ENCODE results near the gene TSPOAP1.

Gene TSPOAP1

DNA sequence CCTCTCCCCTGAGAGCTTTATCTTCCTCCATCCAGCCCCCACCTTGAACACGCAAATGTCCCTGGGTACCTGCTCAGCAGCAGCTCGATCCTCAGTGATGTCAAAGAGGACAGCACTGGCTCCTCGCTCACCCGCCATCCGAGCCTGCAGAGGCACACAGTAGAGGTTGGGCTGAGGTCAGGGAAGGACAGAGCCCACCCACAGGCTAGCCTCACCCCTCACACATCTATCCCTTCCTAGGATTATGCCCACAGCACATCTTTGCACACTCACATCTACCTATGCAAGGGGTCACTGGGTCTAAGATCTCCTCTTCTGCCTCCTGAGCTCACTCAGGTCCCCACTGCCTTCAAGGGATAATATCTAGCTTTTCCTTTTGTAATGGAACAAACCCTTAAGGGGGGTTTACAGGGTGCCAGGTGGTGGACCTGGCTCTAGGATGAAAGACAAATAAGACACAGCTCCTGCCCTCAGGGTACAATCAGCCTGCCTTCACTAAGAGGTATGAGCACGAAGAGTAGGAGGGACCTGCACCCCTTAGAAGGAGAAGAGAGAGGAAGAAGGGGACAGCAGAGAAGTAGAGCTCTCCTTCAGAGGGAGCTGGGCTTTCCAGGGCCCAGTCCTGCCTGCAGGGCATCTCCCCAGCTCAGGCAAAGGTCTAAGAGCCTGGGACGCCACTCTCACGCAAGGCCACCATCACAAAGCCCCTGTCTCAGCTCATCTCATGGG lies 35.0 kb upstream of the TSPOAP1 start:
- DNase-seq (ENCODE audit: low spot score) = no peak

DNA sequence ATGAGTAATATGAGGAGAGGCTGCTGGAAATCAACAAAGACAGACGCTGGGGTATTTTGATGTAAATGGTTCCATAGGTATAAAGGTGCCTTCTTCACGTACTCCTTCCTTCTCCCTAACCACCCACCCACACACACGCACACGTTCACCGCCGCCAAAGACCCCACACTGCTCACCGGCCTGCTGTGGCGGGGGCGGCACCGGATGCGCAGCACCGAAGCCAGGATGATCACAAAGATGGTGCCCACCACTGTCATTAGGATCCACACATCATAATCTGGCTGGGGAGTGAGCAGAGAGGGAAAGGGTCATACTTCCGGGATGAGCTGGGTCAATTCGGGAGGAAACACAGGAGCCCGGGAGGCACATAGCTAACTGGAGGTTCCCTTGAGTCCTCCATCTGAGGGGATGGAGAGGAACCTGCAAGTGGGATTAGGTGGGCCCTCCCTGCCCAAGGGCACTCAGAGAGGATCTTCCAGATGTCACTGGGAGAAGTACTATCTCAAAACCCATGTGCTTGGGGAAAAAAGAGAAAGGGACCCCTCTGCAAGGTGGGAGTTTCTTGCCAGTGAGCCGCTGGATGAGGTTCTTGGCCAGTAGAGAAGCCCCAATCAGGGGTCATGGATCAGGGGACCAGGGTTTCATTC lies 33.9 kb upstream of the TSPOAP1 start:
- DNase-seq (ENCODE audit: low spot score) = no peak

DNA sequence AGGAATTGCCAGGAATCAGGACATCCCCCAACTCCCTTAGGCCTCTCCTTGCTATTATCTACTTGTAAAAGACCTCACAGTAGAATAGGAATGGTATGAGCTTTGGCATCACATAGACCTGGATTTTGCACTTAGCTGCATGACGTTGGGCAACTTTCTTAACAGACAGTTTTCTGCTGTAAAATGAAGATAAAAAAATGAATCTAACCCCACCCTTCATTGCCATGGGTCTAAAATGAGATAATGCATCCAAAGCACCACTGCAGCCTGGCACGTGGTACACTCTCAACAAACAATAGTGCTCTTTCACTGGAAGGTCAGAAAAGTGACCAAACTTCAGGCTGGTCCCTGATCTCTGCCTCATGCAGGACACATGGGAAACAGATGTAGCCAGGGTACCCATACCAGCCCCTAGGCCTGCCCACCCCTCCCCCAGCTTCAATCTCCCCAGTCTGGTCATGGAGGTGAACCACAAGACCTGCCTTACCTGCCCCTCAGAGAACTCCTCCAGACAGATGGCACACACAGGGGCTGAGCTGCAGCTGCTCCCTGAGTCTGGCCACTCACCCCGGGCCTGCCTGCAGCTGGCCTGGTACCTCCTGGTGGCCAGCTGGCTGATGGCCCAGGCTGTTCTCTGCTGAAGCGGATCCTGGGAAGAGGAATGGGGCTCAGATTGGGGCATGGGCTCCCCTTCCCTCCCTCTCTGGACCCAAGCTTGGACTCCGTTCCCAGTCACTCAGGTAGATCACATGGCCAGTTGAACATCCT lies 31.9 kb upstream of the TSPOAP1 start:
- DNase-seq (ENCODE audit: low spot score) = no peak

DNA sequence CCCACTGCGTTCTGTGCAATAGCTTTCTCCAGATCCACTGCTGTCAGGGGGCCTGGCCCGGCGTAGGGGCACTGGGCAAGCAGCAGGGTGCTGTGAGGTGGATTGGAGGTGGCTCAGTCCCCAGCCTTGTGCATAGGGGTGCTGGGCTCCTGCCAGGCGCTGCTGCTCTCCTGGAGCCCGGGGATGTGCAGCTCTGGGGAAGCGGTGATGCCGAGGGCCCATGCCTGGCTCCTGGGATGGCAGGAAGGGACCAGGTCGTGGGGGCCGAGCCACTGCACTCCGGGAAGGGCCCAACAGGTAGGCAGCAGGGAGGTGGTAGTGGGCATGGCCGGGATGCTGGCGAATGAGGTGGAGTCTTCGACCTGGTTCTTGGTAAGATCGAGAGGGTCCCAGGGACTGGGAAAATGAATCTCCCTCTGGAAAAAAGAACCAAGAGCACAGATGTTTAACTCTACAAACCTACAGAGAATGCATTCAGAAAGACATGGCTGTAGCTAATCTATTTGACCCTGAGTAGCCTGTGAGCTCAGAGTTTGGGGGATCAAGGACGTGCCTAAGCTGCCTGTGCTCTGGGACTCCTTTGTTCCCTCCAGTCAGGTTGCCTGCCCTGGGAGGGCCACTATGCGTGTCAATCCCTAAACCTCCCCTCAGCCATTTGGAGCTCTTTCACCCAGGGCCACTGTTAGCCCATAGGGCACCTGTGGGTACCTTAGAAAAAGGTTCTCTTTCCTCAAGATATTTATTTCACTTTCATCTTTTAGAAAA lies 30.0 kb upstream of the TSPOAP1 start:
- no peak for DNase-seq (ENCODE audit: low spot score)

DNA sequence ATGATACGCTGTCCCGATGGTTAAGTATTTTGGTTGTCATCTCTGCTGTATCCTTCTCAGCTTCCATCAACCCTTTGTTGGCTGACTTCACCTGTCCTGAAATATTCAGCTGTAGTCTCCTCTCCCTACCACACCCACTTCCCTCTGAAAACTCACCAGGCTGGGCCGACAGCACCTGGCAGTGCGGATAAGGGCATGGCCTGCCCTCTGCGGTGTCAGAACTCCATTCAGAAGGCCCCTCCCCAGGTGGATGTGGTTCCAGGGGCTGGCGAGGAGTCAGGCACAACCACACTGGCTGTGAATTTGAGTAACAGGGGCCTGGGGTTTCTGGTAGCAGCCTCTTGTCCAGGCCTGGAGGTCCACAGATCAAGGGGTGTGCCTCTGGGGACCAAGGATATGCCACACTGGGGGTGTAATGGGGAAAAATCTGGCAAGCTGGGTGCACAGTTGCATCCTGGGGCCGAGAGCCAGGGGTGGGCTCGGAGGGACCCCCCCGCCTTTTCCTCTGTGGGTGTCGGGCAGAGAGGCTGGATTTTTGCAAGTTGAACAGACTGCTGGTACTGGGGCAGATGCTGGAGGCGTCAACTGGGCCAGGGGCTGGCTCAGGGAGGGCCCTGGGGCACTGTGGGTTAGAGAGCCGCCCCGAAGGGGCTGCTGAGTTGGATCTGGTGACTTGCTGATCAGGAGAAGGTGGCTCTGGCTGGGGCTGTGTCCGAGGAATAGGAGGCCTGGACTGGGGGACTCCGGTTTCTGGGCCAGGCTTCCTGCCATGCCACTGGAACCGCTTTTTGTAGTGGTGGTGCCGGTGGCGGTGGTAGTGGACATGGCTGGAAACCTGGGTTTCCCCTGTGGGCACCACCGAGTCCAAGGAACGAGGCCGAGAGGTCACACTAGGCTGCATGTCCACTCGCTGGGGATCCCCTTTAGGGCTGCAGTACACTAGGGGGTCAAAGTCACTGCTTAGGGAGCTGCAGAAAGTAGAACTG lies 29.0 kb upstream of the TSPOAP1 start:
- DNase-seq (ENCODE audit: low spot score) = no peak

DNA sequence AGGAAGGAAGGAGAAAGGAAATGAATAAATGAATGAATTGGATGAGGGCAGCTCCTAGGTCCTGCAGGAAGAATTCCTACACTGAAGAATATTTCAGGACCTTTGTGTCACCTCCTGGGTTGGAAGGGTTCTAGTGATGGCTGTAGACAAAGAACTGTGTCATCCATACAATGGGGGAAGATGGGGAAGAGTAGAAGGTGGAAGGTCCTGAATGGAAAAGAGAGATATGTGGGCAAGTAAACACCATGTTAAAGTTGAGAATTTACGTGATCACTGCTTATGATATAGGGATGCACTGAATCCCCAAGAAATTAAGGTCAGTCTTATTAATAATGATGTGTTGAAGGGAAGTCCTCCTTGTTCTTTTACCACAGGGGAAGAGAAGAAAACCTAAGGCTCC lies 27.6 kb upstream of the TSPOAP1 start:
- no peak for DNase-seq (ENCODE audit: low spot score)

DNA sequence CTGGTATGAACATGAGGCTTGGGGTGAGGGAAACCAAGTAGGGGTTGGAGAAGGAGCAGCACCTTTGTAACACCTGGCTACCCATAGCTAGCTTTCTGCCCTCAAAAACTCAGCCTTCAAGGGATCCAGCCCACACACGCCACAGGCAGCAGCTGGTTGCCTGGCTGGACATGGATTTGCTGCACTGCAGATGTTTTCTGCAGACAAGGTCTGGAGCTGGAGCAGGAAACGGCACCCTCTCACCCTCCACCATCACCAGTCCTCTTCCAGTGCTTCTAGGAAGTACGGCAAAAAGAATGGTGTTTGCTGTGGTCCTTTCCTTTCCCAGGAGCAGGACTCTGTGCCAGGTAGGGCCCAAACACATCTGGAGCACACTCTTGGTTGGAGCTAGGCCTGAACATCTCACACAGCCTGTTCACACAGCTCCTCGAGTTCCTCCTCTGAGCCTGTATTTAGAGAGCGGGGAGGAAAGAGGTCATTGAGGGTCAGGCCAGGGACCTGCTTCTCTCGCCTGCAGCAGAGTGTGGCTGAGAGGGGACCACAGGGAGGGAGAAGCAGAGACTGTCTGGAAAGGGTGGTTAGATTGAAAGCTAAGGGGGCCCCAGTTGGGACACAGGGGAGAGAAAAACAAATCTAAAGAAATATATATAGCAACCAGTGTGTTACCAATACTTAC lies 26.1 kb upstream of the TSPOAP1 start:
- no peak for DNase-seq (ENCODE audit: low spot score)

DNA sequence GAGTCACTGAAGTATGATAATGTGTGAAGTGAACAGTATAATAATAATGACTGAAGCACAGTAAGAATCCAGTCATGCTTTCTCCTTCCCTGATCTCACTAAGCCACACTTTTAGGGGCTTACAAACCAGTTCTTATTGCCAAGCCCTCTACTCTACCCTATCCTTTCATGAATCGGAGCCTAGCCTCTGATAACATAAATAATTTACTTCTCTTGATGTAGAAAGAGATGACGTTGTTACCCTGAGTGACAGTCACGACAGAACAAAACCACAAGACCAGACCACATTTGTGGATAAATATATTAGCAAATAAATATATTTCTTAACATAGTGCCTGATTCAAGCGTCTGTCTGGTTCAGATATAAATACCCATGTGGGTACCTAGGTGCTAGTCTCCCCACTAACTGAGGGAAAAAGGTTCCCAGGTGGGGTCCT lies 24.8 kb upstream of the TSPOAP1 start:
- DNase-seq (ENCODE audit: low spot score) = no peak

DNA sequence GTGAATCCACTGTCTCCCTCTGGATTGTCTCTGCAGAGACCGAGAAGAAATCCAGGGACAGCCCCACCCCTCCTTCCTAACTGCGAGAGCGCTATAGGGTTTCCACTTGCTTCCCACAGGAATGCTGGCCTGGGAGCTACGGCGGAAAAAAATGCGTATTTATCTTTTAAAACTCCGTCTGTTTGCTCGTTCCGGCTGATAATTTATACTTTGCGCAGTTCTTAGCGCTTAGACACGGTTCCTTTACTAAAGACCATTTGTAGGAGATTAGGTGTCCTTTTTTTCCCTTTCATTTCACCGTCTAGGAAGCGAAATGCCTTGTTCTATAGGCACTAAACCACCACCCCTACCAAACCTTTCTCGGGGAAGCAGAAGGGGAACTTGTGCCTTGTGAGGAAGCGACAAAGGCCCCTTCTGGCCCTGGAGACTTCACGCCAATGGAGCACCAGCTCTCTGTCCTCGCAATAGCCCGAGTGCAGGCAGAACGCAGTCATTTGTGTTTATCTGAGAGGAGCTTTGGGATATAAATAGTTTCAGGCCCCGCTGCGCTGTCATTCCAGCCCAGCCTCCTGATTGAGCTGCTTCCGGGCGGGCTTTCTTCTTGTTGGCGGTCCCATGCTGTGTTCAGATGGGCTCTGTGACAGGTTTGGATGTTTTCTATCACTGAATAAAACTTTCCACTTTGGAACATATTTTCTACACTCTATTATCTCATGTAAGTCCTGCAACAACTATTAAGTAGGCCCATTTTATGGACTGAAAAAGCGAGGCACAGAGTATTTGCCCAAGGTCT lies 24.2 kb upstream of the TSPOAP1 start:
- DNase-seq (ENCODE audit: low spot score) = no peak

DNA sequence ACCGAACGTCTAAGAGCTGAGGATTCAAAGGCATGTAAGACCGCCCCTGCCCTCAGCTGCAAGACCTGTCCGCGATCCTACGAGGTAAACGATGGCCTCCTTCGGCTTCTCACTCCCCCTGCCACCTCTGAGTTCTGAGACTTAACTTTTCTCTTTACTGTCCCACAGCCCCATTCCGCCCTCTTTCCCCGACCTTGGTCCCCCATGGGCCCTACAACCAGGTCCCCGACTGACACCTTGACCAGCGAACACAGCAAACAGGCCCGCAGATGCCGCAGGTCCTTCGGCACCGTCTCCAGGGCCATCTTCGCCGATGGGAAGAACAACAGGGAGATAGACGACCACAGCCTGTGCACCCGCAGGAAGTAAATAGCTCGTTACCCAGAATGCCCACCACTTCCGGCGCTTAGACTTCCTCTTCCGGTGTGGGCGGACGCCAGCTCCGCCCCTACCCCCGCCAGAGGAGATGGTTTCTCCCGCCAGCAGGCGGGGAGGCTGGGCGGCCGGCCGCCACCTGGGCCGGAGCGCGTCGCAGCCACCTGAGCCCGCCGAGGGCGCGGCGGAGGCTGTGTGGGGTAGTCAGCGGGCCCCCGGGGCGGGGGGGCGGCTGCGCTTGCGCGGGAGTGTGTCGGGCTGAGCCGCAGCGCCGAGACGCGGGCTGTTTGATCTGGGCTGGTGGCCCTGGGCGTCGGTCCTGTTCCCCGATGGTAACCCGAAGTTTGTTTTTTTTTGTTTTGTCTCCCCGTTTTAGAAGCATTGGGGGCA lies 23.4 kb upstream of the TSPOAP1 start, which contains the start of gene SUPT4H1:
SUPT4H1 (minus strand) TSS at position 371 of the 765 bp plus-strand sequence; CDS start at position 305, 66 bp downstream.
- DNase-seq (ENCODE audit: low spot score) = peak; percentile 96

DNA sequence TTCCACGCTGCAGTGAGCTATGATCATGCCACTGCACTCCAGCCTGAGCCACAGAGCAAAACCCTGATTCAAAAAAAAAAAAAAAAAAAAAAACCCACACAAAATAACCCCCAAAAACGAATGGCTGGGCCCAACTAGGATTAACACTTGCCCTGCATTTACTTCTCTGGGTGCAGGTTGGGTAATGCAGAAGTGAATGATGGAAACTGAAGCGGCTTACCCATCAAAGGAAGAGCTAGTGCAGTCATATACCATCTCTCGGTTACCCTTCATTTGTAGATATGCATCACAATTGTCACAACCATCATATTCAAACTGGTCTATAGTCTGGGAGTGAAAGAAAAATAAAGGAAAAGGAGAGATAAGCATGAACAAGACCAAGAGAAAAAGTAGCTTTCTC lies 22.6 kb upstream of the TSPOAP1 start:
- DNase-seq (ENCODE audit: low spot score) = no peak

DNA sequence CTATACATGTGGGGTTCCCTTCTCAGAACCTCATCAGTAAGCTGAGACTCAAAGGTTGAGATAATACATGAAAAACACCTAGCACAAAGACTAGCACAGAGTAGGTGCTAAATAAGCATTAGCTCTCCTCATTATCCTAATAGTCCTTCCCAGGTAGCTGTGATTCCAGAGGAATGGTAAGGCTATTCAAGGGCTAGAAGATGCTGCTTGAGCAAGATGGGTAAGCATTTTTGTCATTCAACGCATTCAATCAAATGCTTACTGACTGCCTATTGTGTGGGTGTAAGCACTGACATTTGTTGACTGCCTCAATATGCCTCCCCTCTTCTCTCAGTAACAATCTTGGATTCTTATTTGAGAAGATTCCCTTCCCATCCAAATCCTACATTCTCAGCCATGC lies 19.4 kb upstream of the TSPOAP1 start:
- no peak for DNase-seq (ENCODE audit: low spot score)

DNA sequence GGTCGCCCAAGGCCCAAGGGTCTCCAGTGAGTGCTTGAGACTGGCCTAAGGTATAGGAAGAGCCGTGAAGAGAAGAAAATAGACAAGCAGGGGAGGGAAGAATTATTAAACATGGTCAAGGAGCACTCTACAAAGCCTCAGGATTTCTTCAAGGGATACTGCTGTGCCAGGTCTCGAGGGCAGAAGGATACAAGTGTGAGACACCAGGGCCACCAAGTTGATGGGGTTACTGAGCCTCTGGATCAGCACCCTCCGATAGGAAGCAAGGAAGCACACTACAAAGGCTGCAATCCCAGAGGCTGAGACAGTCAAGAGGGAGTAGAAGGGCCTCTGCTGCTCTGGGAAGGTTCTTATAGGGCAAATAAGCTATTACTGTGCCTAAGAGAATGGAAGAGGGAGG lies 16.9 kb upstream of the TSPOAP1 start:
- DNase-seq (ENCODE audit: low spot score) = no peak

DNA sequence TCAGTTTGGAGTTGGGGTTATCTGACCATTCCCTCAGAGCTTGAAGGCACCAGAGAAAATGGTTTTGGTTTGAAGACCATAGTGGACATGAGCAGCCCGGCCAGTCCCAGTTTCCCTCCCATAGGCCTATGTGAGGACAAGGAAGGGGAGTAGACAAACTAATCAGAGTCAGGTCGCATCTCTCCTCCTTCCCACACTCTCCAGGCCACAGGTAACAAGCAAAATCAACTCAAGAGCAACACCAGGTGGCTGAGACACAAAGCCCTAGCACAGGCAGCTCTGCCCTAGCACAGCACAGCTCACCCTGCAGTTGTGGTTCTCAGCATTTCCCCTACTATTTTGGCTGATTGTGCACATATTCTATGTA lies 16.2 kb upstream of the TSPOAP1 start:
- DNase-seq (ENCODE audit: low spot score) = no peak

DNA sequence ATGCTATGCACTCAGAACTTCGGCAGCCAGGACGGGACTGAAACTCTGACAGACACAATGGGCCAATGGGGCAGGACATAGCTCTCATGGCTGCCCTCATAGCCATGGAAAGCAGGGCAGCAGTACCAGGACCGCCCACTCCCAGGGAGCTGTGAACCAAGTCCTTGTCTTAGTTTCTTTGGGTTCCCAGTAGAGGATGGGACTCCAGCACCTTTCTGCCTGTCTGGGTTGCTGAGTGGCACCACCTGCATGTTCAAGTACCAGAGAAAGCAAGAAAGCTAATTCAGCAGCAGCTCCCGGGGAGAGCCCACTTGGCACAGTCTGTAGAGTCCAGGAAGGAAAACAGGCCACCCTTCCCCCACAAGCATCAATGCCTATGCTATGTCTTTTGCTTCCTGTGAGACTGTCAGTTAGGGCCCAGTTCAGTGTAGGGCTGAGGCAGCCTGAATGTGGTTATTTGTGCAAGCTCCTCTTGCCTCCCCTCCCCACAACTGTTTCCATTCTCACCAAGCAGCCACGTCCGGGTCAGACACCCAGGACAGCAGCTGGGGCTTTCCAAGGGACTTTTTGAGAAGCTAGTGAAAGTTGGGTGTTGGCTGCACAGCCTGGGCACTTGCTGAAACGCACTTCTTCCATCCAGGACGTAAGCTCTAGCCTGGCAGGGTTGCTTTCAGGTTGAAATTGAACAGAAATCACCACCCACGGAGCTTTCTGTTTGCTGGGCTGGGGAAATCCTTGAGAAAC lies 15.6 kb upstream of the TSPOAP1 start:
- no peak for DNase-seq (ENCODE audit: low spot score)

DNA sequence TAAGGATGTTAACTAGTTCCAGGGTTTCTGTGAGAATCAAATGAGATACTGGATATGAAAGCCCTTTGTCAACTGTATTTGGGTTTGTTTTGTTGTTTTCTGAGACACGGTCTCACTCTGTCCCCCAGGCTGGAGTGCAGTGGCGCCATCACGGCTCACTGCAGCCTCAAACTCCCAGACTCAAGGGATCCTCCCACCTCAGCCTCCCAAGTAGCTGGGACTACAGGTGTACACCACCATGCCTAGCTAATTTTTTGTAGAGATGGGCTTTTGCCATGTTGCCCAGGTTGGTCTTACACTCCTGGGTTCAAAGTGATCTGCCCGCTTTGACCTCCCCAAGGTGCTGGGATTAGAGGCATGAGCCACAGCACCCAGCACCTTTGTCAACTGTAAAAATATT lies 14.5 kb upstream of the TSPOAP1 start:
- DNase-seq (ENCODE audit: low spot score) = no peak

DNA sequence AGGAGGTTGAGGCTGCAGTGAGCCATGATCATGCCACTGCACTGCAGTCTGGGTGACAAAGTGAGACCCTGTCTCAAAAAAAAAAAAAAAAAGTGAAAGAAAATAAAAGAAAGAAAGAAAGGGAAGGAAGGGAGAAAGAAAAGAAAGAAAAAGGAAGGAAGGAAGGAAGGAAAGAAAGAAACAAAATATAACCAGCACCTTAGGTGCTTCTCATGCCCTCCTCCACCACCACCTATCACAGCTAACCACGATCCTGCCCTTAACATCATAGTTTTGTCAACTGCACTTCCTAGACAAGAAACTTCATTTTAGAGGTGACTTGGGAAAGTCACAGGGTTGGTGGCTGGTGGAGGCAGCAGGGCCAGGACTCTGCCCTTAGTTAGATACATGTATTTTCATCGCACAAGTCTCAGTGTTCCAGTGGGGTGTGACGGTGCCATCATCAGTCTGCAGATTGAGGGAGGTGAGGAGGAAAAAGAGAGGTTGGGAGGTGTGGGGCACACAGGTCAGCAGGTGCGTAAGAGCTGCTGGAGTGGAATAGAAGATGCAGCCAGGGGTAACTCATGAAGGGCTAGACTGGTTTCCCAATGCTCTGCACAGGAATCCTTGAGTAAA lies 13.4 kb upstream of the TSPOAP1 start:
- DNase-seq (ENCODE audit: low spot score) = no peak

Data from SK-N-DZ (cell line).